Measurements from ENCODE around the gene IRX1.

DNA sequence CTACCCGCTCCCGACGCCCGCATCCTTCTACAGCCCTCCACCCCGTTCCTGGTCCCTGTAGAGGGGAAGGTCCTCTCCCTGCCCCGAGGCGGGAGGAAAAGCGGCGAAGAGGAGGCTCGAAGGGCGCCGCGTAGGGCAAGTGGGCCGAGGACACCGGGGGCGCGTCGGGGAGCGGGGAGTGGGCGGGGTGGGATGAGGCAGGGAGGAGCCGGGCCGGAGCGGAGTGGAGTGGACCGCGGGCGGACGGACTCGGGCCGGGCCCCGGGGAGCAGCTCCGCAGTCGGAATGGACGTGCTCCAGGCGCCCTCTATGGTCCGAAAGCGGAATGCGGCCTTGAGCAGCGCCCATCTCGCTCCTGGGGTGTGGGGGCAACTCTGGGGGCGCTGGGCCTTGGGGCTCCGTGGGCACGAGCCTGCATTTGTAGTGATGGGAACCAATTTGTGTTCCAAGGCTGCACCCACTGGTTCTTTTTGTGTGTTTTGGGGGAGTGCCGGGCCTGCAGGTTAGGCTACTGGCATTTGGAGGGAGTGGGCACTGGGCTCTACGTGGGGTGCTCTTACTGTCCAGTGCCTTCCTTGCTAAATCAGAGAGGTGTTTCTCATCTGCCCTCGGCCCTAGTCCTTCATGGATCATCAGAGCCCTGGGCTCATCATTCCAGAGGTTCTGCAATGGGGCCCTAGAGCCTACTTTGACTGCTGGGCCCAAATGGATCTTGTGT is 7.3 kb downstream of the IRX1 start:
- TF ChIP-seq KAT2B (IDR thresholded peaks at IDR 0.05; ENCODE audit: borderline replicate concordance, low read depth, low read length) (no peak), HOXA9 (CRISPR knock-in tag; IDR thresholded peaks at IDR 0.05; ENCODE audit: borderline replicate concordance) (no peak), CBX5 (CRISPR knock-in tag; IDR thresholded peaks at IDR 0.05; ENCODE audit: borderline replicate concordance) (no peak), PAWR (CRISPR knock-in tag; IDR thresholded peaks at IDR 0.05; ENCODE audit: borderline replicate concordance) (no peak), PHF20 (CRISPR knock-in tag; IDR thresholded peaks at IDR 0.05) (no peak), POLR2AphosphoS5 (IDR thresholded peaks at IDR 0.05; ENCODE audit: low read depth, low read length) (no peak), ZKSCAN8 (CRISPR knock-in tag; IDR thresholded peaks at IDR 0.05; ENCODE audit: borderline replicate concordance) (no peak), ZFX (CRISPR knock-in tag; IDR thresholded peaks at IDR 0.05; ENCODE audit: low read depth) (no peak)
- TF ChIP-seq, protein P1, sequence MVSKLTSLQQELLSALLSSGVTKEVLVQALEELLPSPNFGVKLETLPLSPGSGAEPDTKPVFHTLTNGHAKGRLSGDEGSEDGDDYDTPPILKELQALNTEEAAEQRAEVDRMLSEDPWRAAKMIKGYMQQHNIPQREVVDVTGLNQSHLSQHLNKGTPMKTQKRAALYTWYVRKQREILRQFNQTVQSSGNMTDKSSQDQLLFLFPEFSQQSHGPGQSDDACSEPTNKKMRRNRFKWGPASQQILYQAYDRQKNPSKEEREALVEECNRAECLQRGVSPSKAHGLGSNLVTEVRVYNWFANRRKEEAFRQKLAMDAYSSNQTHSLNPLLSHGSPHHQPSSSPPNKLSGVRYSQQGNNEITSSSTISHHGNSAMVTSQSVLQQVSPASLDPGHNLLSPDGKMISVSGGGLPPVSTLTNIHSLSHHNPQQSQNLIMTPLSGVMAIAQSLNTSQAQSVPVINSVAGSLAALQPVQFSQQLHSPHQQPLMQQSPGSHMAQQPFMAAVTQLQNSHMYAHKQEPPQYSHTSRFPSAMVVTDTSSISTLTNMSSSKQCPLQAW (CRISPR knock-in tag; IDR thresholded peaks at IDR 0.05): no peak

Measured in HepG2 (cell line).